Measurements from ENCODE around the gene SLC6A9.

SLC6A9 gene

GRCh38 chr1:43994071-43994470 is 37.2 kb downstream of the SLC6A9 start:
- H3K4me3 ChIP-seq (ENCODE audit: insufficient read depth, low read length, poor library complexity, severe bottlenecking) = no peak overlapping the region
- H3K9me3 ChIP-seq (ENCODE audit: insufficient read depth, low read length) = no peaks in the 10 kb centered on the region
- no peaks in the 10 kb centered on the region for H3K36me3 ChIP-seq (ENCODE audit: low read length)
- H3K4me2 ChIP-seq (ENCODE audit: low read depth, low read length, poor library complexity, severe bottlenecking) = no peak overlapping the region
- H3K79me2 ChIP-seq (ENCODE audit: insufficient read depth, low read length) = no peaks in the 10 kb centered on the region
- no peaks in the 10 kb centered on the region for H4K20me1 ChIP-seq (ENCODE audit: low read depth, low read length)
- no peak overlapping the region for H2AFZ ChIP-seq (ENCODE audit: low read depth, low read length, severe bottlenecking)
- no peaks in the 10 kb centered on the region for H3K27me3 ChIP-seq (ENCODE audit: low read length)
- H3K27ac ChIP-seq (ENCODE audit: low read depth, low read length) = no peak overlapping the region
- H3K9me2 ChIP-seq (replicated peaks; ENCODE audit: insufficient read depth, low read length) = no peaks in the 10 kb centered on the region
- peaks cover 10% of the 10 kb centered on the region; the same call in 1 of the 2 replicates for H3F3A ChIP-seq (ENCODE audit: insufficient read depth)
- no peak overlapping the region for H3K9ac ChIP-seq (ENCODE audit: low read length)
- TF ChIP-seq CTCF (IDR thresholded peaks at IDR 0.05; ENCODE audit: insufficient read depth, low read length, poor library complexity, severe bottlenecking) (no peak), EZH2phosphoT487 (conservative IDR thresholded peaks at IDR 0.05; ENCODE audit: low read length) (no peak)

DNA sequence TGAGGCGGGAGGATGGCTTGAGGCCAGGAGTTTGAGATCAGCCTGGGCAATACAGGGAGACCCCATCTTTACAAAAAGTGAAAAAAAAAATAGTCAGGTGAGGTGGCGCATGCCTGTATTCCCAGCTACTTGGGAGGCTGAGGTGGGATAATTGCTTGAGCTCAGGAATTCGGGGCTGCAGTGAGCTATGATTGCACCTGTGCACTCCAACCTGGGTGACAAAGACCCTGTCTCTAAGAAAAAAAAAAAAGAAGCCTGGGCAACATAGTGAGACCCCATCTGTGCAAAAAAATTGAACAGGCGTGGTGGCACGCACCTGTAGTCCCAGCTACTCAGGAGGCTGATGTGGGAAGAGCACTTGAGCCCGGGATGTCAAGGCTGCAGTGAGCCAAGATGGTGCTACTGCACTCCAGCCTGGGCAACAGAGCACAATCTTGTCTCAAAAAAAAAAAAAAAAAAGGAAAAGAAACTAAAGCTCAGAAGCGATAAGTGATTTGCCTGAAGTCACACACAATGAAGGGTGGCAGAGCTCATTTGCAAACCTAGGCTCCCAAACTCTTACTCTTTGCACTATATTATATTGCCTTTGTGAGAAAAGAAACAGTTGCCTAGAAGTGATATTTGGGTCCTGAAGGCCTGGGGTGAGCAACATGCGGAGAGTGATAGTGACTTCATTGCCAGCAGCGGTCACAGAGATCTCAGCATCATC is 37.9 kb downstream of the SLC6A9 start:
- no peak for TF ChIP-seq EZH2phosphoT487 (conservative IDR thresholded peaks at IDR 0.05; ENCODE audit: low read length)
- no peak for TF ChIP-seq CTCF (IDR thresholded peaks at IDR 0.05; ENCODE audit: insufficient read depth, low read length, poor library complexity, severe bottlenecking)
- Histone ChIP-seq H3K79me2 (ENCODE audit: insufficient read depth, low read length) (no peaks in the 10 kb centered on the region), H4K20me1 (ENCODE audit: low read depth, low read length) (no peaks in the 10 kb centered on the region), H3K9ac (ENCODE audit: low read length) (no peak overlapping the region), H3K4me3 (ENCODE audit: insufficient read depth, low read length, poor library complexity, severe bottlenecking) (no peak overlapping the region), H3K36me3 (ENCODE audit: low read length) (no peaks in the 10 kb centered on the region), H3K9me3 (ENCODE audit: insufficient read depth, low read length) (no peaks in the 10 kb centered on the region), H3K9me2 (replicated peaks; ENCODE audit: insufficient read depth, low read length) (no peaks in the 10 kb centered on the region), H2AFZ (ENCODE audit: low read depth, low read length, severe bottlenecking) (no peak overlapping the region), H3K4me2 (ENCODE audit: low read depth, low read length, poor library complexity, severe bottlenecking) (no peak overlapping the region), H3K27me3 (ENCODE audit: low read length) (no peaks in the 10 kb centered on the region), H3K27ac (ENCODE audit: low read depth, low read length) (no peak overlapping the region), H3F3A (ENCODE audit: insufficient read depth) (peaks cover 10% of the 10 kb centered on the region; the same call in 1 of the 2 replicates)

DNA sequence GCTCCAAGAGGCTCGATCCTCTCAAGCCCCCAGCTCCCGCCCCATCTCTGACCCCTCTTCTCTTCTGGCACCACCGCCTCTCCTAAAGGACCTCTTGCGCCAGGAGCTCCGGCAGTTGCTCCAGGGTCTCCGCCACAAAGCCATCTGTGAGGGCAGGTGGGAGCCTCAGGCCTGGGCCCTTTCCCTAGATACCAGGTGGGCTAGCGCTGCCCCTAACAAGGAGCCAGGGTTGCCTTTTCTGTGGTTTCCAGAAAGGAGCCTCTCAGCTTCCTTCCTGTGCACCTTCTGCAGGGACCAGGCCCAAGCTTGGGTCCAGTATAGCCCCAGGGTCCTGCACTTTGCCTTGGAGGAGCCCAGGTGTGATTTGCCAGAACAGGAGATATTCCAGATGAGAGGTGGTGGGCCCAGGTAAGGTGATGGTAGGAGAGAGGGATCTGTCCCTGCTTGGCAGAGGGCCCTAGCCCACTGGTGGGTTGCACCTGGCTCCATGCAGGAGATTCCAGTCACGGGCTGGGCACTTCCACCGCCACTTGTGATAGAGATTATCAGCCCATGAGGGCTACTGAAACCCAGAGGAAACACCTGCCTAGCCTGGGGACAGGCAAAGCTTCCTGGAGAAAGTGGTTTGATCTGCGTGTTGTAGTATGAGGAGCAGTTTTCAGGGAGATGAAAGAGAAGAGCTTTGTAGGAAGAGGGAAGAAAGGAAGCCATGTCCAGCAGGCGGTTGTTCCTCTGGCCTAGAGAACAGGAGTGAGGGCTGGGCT is 38.8 kb downstream of the SLC6A9 start:
- Histone ChIP-seq H3K9ac (ENCODE audit: low read length) (peak overlapping the region; percentile 53; the same call in 1 of the 2 replicates), H3K79me2 (ENCODE audit: insufficient read depth, low read length) (no peaks in the 10 kb centered on the region), H3K9me2 (replicated peaks; ENCODE audit: insufficient read depth, low read length) (no peaks in the 10 kb centered on the region), H3K4me2 (ENCODE audit: low read depth, low read length, poor library complexity, severe bottlenecking) (peak overlapping the region; percentile 62), H3K9me3 (ENCODE audit: insufficient read depth, low read length) (no peaks in the 10 kb centered on the region), H2AFZ (ENCODE audit: low read depth, low read length, severe bottlenecking) (no peak overlapping the region), H4K20me1 (ENCODE audit: low read depth, low read length) (no peaks in the 10 kb centered on the region), H3F3A (ENCODE audit: insufficient read depth) (peaks cover 10% of the 10 kb centered on the region; the same call in 1 of the 2 replicates), H3K4me3 (ENCODE audit: insufficient read depth, low read length, poor library complexity, severe bottlenecking) (peak overlapping the region; percentile 55), H3K36me3 (ENCODE audit: low read length) (no peaks in the 10 kb centered on the region), H3K27ac (ENCODE audit: low read depth, low read length) (no peak overlapping the region), H3K27me3 (ENCODE audit: low read length) (no peaks in the 10 kb centered on the region)
- no peak for TF ChIP-seq EZH2phosphoT487 (conservative IDR thresholded peaks at IDR 0.05; ENCODE audit: low read length)
- TF ChIP-seq CTCF (IDR thresholded peaks at IDR 0.05; ENCODE audit: insufficient read depth, low read length, poor library complexity, severe bottlenecking) = no peak

All from SU-DHL-6 (cell line).